Articular chondrocyte of knee joint (primary cell): Measurements from ENCODE around the gene LETM1. TPM values are rescaled to one million over a fixed set of nuclear protein-coding genes. Genes with fewer than 3 reads are reported as not detected.

Experiments
- total RNA-seq: library from RNA; depleted of rRNA; stranded (reverse); fragments of >200 nt; gene quantifications from 2 replicates; pipeline ENCODE4 v1.2.3, GENCODE V29; 2012

Gene LETM1
- total RNA-seq, result 43.5 and 52.1 TPM in 2 replicates

DNA sequence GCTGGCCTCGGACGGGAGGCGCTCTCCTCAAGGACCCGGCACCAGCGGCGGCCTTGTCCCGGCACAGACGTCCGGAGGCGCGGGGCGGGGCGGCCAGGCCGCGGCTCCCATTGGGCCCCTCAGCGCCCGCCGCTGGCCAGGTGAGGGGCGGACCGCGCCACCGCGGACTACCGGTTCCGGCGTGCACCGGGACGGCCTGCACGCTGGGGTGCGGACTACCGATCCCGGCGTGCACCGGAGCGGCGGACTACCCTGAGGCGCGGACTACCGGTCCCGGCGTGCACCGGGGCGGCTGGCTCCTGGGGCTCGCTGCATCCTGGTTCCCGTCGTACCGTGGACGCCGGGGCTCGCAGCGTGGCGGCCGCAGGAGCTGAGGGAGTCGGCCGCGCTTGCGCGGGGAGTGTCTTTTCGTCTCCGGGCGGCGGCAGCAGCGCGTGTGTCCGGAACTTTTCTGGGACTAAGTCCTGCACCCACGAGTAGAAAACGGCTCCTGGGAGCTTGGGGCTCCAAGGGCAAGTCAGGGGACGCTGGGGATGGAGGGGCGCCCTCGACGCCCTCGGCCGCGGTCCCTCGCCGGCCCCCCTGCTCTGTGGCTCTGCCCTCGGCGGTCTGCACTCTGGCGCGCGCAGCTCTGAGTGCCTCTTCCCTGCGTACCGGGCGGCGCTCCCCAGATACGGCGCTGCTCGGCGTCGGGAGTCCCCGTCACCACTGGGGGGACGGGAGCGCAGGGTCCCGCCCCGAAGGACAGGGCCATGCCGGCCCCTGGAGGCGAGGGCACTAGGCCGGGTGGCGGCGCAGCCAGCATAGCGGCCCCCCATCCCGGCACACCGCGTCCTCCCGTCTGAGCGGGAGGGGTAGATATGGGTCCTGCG is at the start of gene LETM1:
LETM1 (minus strand) TSS at position 86 of the 872 bp plus-strand sequence. CDS start 206 bp downstream, outside the sequence.

DNA sequence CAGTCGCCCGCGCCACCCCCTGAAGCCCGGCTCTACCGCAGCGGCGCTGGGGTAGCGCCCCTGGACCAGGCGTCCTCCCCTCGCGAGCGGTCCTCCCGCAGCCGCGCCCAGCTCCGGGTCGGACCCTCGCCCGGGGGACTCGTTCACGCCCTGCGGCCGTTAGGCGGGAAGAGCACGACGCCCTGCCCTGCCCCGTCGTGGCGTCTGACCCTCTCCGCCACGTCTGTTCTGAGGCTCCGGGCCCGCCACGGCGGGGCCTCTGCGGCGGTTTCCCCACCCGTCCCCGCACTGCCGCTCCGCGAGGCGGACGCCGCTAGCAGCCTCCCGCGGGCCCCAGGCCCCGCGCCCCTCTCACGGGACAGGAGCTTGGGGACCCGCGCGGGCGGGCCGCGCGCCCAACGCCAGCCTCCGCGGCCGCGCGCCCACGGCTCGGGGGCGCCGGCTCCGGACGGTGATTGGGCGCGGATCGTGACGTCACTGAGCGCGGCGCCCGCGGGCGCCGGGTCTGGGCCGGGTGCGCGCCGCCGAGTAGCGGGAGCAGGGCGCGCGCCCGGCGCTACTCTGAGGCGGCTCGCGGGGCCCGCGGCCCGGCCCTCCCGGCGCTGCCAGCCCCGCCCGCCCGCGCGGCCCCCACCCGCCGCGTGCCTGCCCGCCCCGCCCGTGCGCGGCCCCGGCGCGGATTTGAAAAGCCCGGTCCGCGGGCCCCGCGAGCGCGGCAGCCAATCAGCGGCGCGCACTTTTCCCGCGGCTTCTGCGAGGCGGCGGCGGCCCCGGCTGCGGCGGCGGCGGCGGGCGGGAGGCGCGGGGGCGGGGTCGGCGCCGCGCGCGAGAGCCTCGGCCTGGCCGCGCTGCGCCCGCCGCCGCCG is 14.9 kb upstream of the LETM1 start, which contains the start of gene NSD2:
NSD2 (plus strand) TSS at position 816 of the 866 bp plus-strand sequence. CDS start 29,262 bp downstream, outside the sequence.

DNA sequence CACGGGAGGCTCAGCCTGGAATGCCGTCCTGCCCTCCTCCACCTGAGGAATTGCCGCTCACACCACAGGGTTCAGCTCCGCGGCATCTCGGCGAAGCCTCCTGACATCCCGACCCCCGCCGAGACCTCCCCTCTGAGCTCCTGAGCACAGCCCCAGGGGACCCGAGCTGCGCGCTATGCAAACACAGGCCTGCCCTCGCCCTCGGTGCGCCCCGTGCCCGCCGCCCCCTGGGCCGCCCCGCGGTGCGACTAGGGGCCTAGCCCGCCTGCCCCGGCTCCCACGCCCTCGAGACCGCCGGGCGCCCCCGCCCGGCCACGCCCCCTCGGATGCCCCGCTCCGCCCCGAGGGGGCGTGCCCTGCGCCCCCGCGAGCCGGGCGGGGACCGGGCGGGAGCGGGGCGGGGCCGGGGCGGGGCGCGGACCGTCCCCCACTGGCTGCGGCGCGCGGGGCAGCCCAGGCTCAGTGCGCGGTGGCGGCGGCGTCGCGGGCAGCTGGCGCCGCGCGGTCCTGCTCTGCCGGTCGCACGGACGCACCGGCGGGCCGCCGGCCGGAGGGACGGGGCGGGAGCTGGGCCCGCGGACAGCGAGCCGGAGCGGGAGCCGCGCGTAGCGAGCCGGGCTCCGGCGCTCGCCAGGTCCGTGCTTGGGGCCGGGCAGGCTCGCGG is 63.0 kb downstream of the LETM1 start, which contains the start of gene FGFR3:
FGFR3 (plus strand) TSS at position 462 of the 664 bp plus-strand sequence. CDS start 642 bp downstream, outside the sequence.

Other genes with a start within 250 kb of the LETM1 start
- gene FAM53A, start 171.8 kb downstream of the LETM1 start, total RNA-seq, result 2.3 and 3.0 TPM in 2 replicates
- 61.5 and 71.1 TPM in 2 replicates for gene SLBP, start 143.8 kb downstream of the LETM1 start, total RNA-seq
- gene TMEM129, start 134.8 kb downstream of the LETM1 start, total RNA-seq, result 22.2 and 22.5 TPM in 2 replicates
- 9.9 and 13.1 TPM in 2 replicates for gene TACC3, start 134.6 kb downstream of the LETM1 start, total RNA-seq
- gene FGFR3, start 62.9 kb downstream of the LETM1 start, total RNA-seq, result 0.39 and 1.4 TPM in 2 replicates
- gene NSD2, start 15.2 kb upstream of the LETM1 start, total RNA-seq, result 70.0 and 73.3 TPM in 2 replicates
- 13.3 and 15.2 TPM in 2 replicates for gene NELFA, start 152.8 kb upstream of the LETM1 start, total RNA-seq
- gene NAT8L, start 203.2 kb upstream of the LETM1 start, total RNA-seq, result 0.11 and 0.13 TPM in 2 replicates